Astrocyte (in vitro differentiated cells and primary cell): Measurements from ENCODE around the gene MED22. TPM values are rescaled to one million over a fixed set of nuclear protein-coding genes. Genes with fewer than 3 reads are reported as not detected.

ENCODE experiments used
- DNase-seq: peaks from one replicate; pipeline ENCODE4 v3.0.0-alpha.2; 2010; ENCODE audit warnings: low read depth
- FAIRE-seq: peaks from 2 replicates; lab custom pipeline; 2011; peaks lifted over from hg19 to GRCh38; lab: Jason Lieb, UNC
- H2AFZ ChIP-seq: 2 replicates; pipeline ENCODE4 v1.6.0; 2012; ENCODE audit warnings: low read depth, low read length, inconsistent platforms
- H3K27ac ChIP-seq: 2 replicates; pipeline ENCODE4 v1.5.1; 2011; ENCODE audit warnings: low read depth, low read length, inconsistent platforms
- H3K27me3 ChIP-seq: 2 replicates; pipeline ENCODE4 v1.6.0; 2011; ENCODE audit warnings: low read length, inconsistent platforms; ENCODE audit not compliant: insufficient read depth
- H3K36me3 ChIP-seq: 2 replicates; pipeline ENCODE4 v1.5.1; 2011; ENCODE audit warnings: low read length, inconsistent platforms; ENCODE audit not compliant: insufficient read depth
- H3K4me1 ChIP-seq: 2 replicates; pipeline ENCODE4 v1.5.1; 2011; ENCODE audit warnings: low read length, inconsistent platforms; ENCODE audit not compliant: insufficient read depth
- H3K4me2 ChIP-seq: 2 replicates; pipeline ENCODE4 v1.6.0; 2012; ENCODE audit warnings: low read length, inconsistent platforms
- H3K4me3 ChIP-seq: 2 replicates; pipeline ENCODE4 v1.5.1; 2011; ENCODE audit warnings: low read depth, mild to moderate bottlenecking, low read length, inconsistent platforms; ENCODE audit not compliant: insufficient read depth
- H3K79me2 ChIP-seq: 2 replicates; pipeline ENCODE4 v1.6.0; 2012; ENCODE audit warnings: mild to moderate bottlenecking, low read length, inconsistent platforms; ENCODE audit not compliant: insufficient read depth
- H3K9ac ChIP-seq: 2 replicates; pipeline ENCODE4 v1.6.0; 2012; ENCODE audit warnings: mild to moderate bottlenecking, low read length, inconsistent platforms
- H3K9me3 ChIP-seq: 2 replicates; pipeline ENCODE4 v1.5.1; 2012; ENCODE audit warnings: low read depth, mild to moderate bottlenecking, low read length, inconsistent platforms; ENCODE audit not compliant: insufficient read depth
- H4K20me1 ChIP-seq: 2 replicates; pipeline ENCODE4 v1.6.0; 2012; ENCODE audit warnings: low read length, inconsistent platforms; ENCODE audit not compliant: insufficient read depth
- H3K27ac Mint-ChIP-seq: one replicate; pipeline ENCODE4 v1.8.0; 2021; ENCODE audit warnings: mild to moderate bottlenecking, mixed read lengths; ENCODE audit not compliant: unreplicated experiment
- H3K27me3 Mint-ChIP-seq: one replicate; pipeline ENCODE4 v1.8.0; 2021; ENCODE audit warnings: low read depth, mixed read lengths; ENCODE audit not compliant: unreplicated experiment
- H3K36me3 Mint-ChIP-seq: one replicate; pipeline ENCODE4 v1.8.0; 2021; ENCODE audit warnings: low read depth, mixed read lengths; ENCODE audit not compliant: unreplicated experiment
- H3K4me1 Mint-ChIP-seq: one replicate; pipeline ENCODE4 v1.8.0; 2021; ENCODE audit warnings: low read depth, mixed read lengths; ENCODE audit not compliant: unreplicated experiment
- H3K4me3 Mint-ChIP-seq: one replicate; pipeline ENCODE4 v1.8.0; 2021; ENCODE audit warnings: mild to moderate bottlenecking, moderate library complexity, mixed read lengths; ENCODE audit not compliant: unreplicated experiment
- H3K9me3 Mint-ChIP-seq: one replicate; pipeline ENCODE4 v1.8.0; 2021; ENCODE audit warnings: mild to moderate bottlenecking, mixed read lengths; ENCODE audit not compliant: unreplicated experiment
- EZH2 ChIP-seq: IDR thresholded peaks from 2 replicates; pipeline ENCODE4 v1.6.1; 2012; ENCODE audit warnings: mild to moderate bottlenecking, low read length, inconsistent platforms; ENCODE audit not compliant: insufficient read depth
- total RNA-seq: library from RNA; stranded (reverse); gene quantifications from 2 replicates; pipeline ENCODE4 v1.2.1, GENCODE V29; 2021
- TF ChIP-seq, protein P1 (sequence below): IDR thresholded peaks from 2 replicates; pipeline ENCODE4 v1.5.1; 2011; ENCODE audit warnings: low read depth, mild to moderate bottlenecking, inconsistent platforms, low read length, moderate library complexity; ENCODE audit not compliant: insufficient read depth

Gene MED22
- total RNA-seq, 1 donor from 2014 or later: 28.8 TPM

DNA sequence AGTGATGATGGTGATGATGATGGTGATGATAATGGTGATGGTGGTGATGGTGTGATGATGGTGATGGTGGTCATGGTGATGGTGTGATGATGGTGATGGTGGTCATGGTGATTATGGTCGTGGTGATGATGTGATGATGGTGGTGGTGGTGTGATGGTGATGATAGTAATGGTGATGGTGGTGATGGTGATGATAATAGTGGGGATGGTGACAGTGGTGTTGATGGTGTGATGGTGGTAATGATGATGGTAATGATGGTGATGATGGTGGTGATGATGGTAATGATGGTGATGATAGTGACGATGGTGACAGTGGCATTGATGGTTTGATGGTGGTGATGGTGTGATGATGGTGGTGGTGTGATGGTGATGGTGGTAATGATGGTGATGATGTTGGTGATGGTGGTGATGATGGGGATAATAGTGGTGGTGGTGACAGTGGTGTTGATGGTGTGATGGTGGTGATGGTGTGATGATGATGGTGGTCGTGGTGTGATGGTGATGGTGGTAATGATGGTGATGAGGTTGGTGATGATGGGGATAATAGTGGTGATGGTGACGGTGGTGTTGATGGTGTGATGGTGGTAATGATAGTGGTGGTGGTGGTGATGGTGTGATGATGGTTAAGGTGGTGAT lies 34.7 kb upstream of the MED22 start:
- FAIRE-seq: no peak
- H3K9me3 ChIP-seq: peaks cover 5% of the 10 kb centered on the region

GRCh38 chr9:133380734-133381133 lies 32.8 kb upstream of the MED22 start:
- Histone ChIP-seq H3K4me3 (no peak overlapping the region), H3K4me1 (peaks cover 4% of the 10 kb centered on the region), H3K4me2 (no peak overlapping the region), H3K27me3 (no peaks in the 10 kb centered on the region), H3K79me2 (peaks cover 2% of the 10 kb centered on the region), H4K20me1 (no peaks in the 10 kb centered on the region), H2AFZ (no peak overlapping the region), H3K36me3 (no peaks in the 10 kb centered on the region), H3K9me3 (peaks cover 5% of the 10 kb centered on the region), H3K9ac (no peak overlapping the region), H3K27ac (no peak overlapping the region)
- no peak for DNase-seq
- H3K36me3 Mint-ChIP-seq: no peaks in the 10 kb centered on the region
- H3K27me3 Mint-ChIP-seq: no peaks in the 10 kb centered on the region
- no peak overlapping the region for H3K27ac Mint-ChIP-seq
- TF ChIP-seq, protein P1, sequence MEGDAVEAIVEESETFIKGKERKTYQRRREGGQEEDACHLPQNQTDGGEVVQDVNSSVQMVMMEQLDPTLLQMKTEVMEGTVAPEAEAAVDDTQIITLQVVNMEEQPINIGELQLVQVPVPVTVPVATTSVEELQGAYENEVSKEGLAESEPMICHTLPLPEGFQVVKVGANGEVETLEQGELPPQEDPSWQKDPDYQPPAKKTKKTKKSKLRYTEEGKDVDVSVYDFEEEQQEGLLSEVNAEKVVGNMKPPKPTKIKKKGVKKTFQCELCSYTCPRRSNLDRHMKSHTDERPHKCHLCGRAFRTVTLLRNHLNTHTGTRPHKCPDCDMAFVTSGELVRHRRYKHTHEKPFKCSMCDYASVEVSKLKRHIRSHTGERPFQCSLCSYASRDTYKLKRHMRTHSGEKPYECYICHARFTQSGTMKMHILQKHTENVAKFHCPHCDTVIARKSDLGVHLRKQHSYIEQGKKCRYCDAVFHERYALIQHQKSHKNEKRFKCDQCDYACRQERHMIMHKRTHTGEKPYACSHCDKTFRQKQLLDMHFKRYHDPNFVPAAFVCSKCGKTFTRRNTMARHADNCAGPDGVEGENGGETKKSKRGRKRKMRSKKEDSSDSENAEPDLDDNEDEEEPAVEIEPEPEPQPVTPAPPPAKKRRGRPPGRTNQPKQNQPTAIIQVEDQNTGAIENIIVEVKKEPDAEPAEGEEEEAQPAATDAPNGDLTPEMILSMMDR: no peak
- no peak for TF ChIP-seq EZH2
- no peak for FAIRE-seq
- peaks cover 1% of the 10 kb centered on the region for H3K4me1 Mint-ChIP-seq
- H3K9me3 Mint-ChIP-seq: peaks cover 1% of the 10 kb centered on the region
- no peak overlapping the region for H3K4me3 Mint-ChIP-seq

More for the DNA sequence above, 34.7 kb upstream of the MED22 start:
- H3K4me3 ChIP-seq: no peak overlapping the region
- Mint-ChIP-seq H3K36me3 (no peaks in the 10 kb centered on the region), H3K27ac (no peak overlapping the region), H3K27me3 (peaks cover 8% of the 10 kb centered on the region), H3K4me1 (no peaks in the 10 kb centered on the region), H3K9me3 (peaks cover 1% of the 10 kb centered on the region), H3K4me3 (no peak overlapping the region)
- DNase-seq: no peak
- no peak overlapping the region for H3K9ac ChIP-seq
- H2AFZ ChIP-seq: no peak overlapping the region
- TF ChIP-seq EZH2: no peak
- TF ChIP-seq, protein P1: no peak
- no peaks in the 10 kb centered on the region for H3K27me3 ChIP-seq
- no peaks in the 10 kb centered on the region for H4K20me1 ChIP-seq
- H3K79me2 ChIP-seq: no peaks in the 10 kb centered on the region
- no peak overlapping the region for H3K4me2 ChIP-seq
- no peaks in the 10 kb centered on the region for H3K36me3 ChIP-seq
- H3K27ac ChIP-seq: no peak overlapping the region
- no peaks in the 10 kb centered on the region for H3K4me1 ChIP-seq
